HG03159 (cell line): ENCODE measurements around the gene CNOT8.
"Not testable (repeated sequence)": the region's sequence is repeated elsewhere in the genome, so short reads cannot be mapped to it uniquely, and the experiment has no call there.

ENCODE experiments used
- ATAC-seq: cut with Tn5 transposase; IDR thresholded peaks from one replicate; pipeline ENCODE4 v1.9.1; 2021; ENCODE audit warnings: mild to moderate bottlenecking, moderate library complexity; ENCODE audit not compliant: unreplicated experiment

Gene CNOT8

GRCh38 chr5:154834053-154834452, 24.4 kb upstream of the CNOT8 start:
- ATAC-seq, result no peak

- not testable (repeated sequence) for ATAC-seq
Observed at GRCh38 chr5:154835701-154836052, 22.8 kb upstream of the CNOT8 start.

GRCh38 chr5:154836225-154836624, 22.2 kb upstream of the CNOT8 start:
- ATAC-seq, result no peak

GRCh38 chr5:154837009-154837901, 21.2 kb upstream of the CNOT8 start:
- ATAC-seq, result no peak

GRCh38 chr5:154840435-154841272, 17.8 kb upstream of the CNOT8 start:
- no peak for ATAC-seq

- no peak for ATAC-seq
Observed at GRCh38 chr5:154841273-154841661, 17.2 kb upstream of the CNOT8 start.

GRCh38 chr5:154842689-154843530, 15.5 kb upstream of the CNOT8 start:
- no peak for ATAC-seq

- no peak for ATAC-seq
Observed at GRCh38 chr5:154844809-154845208, 13.6 kb upstream of the CNOT8 start.

GRCh38 chr5:154849264-154849785, 9.1 kb upstream of the CNOT8 start:
- ATAC-seq, result no peak

GRCh38 chr5:154849791-154850201, 8.6 kb upstream of the CNOT8 start:
- no peak for ATAC-seq

- ATAC-seq, result no peak
Observed at GRCh38 chr5:154850255-154851062, 8.0 kb upstream of the CNOT8 start, which contains the start of gene FAXDC2. Gene FAXDC2, minus strand, starts transcription at chr5:154850603. Its CDS starts 12,425 bp downstream, at chr5:154838178.

- ATAC-seq, result no peak
Observed at GRCh38 chr5:154851351-154851750, 7.1 kb upstream of the CNOT8 start.

GRCh38 chr5:154857530-154858296, 714 bp upstream of the CNOT8 start:
- ATAC-seq, result peak; percentile 56

- peak; percentile 22 for ATAC-seq
Observed at GRCh38 chr5:154858972-154859871, 795 bp downstream of the CNOT8 start.

GRCh38 chr5:154860123-154860522, 1.7 kb downstream of the CNOT8 start:
- no peak for ATAC-seq

GRCh38 chr5:154860765-154861164, 2.3 kb downstream of the CNOT8 start:
- ATAC-seq, result no peak

GRCh38 chr5:154861946-154862345, 3.5 kb downstream of the CNOT8 start:
- ATAC-seq, result no peak

- no peak for ATAC-seq
Observed at GRCh38 chr5:154862766-154863165, 4.3 kb downstream of the CNOT8 start.
